Measurements from ENCODE around the gene CENPA. TPM values are rescaled to one million over a fixed set of nuclear protein-coding genes. Genes with fewer than 3 reads are reported as not detected.

Gene CENPA
- total RNA-seq, 1 experiment from 2014 or later = 45.8 TPM

DNA sequence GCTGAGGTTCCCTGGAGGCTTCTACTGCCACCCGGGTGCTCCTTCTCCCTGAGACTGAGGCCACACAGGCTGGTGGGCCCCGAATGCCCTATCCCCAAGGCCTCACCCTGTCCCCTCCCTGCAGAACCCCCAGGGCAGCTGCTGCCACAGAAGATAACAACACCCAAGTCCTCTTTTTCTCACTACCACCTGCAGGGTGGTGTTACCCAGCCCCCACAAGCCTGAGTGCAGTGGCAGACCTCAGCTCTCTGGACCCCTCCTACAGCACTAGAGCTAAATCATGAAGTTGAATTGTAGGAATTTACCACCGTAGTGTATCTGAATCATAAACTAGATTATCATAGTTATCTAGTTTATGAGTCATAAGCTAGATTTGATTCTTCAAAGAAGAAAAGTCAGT lies 7.3 kb upstream of the CENPA start (continued):
- no peak for TF ChIP-seq POLR2A (IDR thresholded peaks at IDR 0.05; ENCODE audit: borderline replicate concordance, extremely low read depth, insufficient read depth, insufficient read length)
- TF ChIP-seq YY1 (IDR thresholded peaks at IDR 0.05; ENCODE audit: extremely low read depth, insufficient replicate concordance, low read depth, low read length) = no peak
- TF ChIP-seq EGR1 (IDR thresholded peaks at IDR 0.05; ENCODE audit: low read depth) = no peak

DNA sequence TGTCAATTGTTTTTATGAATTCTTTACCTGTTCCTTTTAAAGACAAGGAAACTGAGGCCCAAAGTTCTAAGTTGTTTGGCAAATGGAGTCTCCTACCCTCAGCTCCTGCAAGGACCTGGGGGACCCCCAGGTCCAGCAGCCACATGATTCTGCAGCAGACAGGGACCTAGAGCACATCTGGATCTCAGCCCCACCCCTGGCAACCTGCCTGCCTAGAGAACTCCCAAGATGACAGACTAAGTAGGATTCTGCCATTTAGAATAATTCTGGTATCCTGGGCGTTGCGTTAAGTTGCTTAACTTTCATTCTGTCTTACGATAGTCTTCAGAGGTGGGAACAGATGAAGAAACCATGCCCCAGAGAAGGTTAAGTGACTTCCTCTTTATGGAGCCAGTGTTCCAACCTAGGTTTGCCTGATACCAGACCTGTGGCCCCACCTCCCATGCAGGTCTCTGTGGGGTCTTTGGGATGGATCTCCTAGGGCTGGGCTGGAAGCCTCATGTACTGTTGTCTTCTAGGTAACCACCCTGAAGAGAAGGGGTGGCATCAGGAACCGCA lies 5.6 kb upstream of the CENPA start:
- DNase-seq (ENCODE audit: low read depth, low spot score) = no peak
- ChIA-PET CTCF (no interaction called here), POLR2A (interaction anchor here (1.0 to 1.5 kb wide), 2 partner anchors 9 to 11 kb away, joined by 3 to 4 read pairs; no protein-coding TSS in a partner anchor), RAD21 (ENCODE audit: low non-redundant PET in 1 of 2, low total read pairs in 2 of 2, uncharacterized antibody in 2 of 2, unreplicated experiment in 2 of 2) (no interaction called here)
- H3K4me2 ChIP-seq (ENCODE audit: low read length) = no peak overlapping the region
- no peak for ATAC-seq
- no peak overlapping the region for H3K27ac ChIP-seq (ENCODE audit: low read depth, low read length)
- peaks cover 3% of the 10 kb centered on the region; the same call in 1 of the 2 replicates for H3K79me2 ChIP-seq (ENCODE audit: insufficient read depth, low read length)
- no peaks in the 10 kb centered on the region for H3K9me2 ChIP-seq (ENCODE audit: insufficient read depth)
- no peaks in the 10 kb centered on the region for H3K27me3 ChIP-seq (ENCODE audit: insufficient read depth, low read length)
- peaks cover 8 to 20% of the 10 kb centered on the region in 2 experiments; a peak in 2 of 4 replicates for H3K36me3 ChIP-seq (ENCODE audit: control insufficient read depth in 1 of 2, insufficient read depth in 2 of 2, low read length in 2 of 2)
- BruUV-seq (replicated peaks) = no TSS peak
- H3K9ac ChIP-seq (ENCODE audit: low read length) = no peak overlapping the region
- intact Hi-C loops (cut with micrococcal nuclease) = no loop called here
- no peaks in the 10 kb centered on the region for H3K9me3 ChIP-seq (ENCODE audit: control insufficient read depth in 1 of 2, insufficient read depth in 1 of 2, low read depth in 1 of 2, low read length in 2 of 2)
- no peak overlapping the region for H3K4me3 ChIP-seq (replicated peaks in 1 of 2; ENCODE audit: low read depth in 1 of 2, low read length in 2 of 2)
- no peak overlapping the region for H2AFZ ChIP-seq (ENCODE audit: low read depth, low read length, poor library complexity, severe bottlenecking)
- no peak for TF ChIP-seq SRF (IDR thresholded peaks at IDR 0.05; ENCODE audit: low read depth)
- TF ChIP-seq, protein P1, sequence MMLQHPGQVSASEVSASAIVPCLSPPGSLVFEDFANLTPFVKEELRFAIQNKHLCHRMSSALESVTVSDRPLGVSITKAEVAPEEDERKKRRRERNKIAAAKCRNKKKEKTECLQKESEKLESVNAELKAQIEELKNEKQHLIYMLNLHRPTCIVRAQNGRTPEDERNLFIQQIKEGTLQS (IDR thresholded peaks at IDR 0.05) = no peak
- TF ChIP-seq, protein P2, sequence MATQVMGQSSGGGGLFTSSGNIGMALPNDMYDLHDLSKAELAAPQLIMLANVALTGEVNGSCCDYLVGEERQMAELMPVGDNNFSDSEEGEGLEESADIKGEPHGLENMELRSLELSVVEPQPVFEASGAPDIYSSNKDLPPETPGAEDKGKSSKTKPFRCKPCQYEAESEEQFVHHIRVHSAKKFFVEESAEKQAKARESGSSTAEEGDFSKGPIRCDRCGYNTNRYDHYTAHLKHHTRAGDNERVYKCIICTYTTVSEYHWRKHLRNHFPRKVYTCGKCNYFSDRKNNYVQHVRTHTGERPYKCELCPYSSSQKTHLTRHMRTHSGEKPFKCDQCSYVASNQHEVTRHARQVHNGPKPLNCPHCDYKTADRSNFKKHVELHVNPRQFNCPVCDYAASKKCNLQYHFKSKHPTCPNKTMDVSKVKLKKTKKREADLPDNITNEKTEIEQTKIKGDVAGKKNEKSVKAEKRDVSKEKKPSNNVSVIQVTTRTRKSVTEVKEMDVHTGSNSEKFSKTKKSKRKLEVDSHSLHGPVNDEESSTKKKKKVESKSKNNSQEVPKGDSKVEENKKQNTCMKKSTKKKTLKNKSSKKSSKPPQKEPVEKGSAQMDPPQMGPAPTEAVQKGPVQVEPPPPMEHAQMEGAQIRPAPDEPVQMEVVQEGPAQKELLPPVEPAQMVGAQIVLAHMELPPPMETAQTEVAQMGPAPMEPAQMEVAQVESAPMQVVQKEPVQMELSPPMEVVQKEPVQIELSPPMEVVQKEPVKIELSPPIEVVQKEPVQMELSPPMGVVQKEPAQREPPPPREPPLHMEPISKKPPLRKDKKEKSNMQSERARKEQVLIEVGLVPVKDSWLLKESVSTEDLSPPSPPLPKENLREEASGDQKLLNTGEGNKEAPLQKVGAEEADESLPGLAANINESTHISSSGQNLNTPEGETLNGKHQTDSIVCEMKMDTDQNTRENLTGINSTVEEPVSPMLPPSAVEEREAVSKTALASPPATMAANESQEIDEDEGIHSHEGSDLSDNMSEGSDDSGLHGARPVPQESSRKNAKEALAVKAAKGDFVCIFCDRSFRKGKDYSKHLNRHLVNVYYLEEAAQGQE (IDR thresholded peaks at IDR 0.05; ENCODE audit: low read depth) = no peak
- TF ChIP-seq EZH2 (IDR thresholded peaks at IDR 0.05) = no peak
- TF ChIP-seq, protein P3, sequence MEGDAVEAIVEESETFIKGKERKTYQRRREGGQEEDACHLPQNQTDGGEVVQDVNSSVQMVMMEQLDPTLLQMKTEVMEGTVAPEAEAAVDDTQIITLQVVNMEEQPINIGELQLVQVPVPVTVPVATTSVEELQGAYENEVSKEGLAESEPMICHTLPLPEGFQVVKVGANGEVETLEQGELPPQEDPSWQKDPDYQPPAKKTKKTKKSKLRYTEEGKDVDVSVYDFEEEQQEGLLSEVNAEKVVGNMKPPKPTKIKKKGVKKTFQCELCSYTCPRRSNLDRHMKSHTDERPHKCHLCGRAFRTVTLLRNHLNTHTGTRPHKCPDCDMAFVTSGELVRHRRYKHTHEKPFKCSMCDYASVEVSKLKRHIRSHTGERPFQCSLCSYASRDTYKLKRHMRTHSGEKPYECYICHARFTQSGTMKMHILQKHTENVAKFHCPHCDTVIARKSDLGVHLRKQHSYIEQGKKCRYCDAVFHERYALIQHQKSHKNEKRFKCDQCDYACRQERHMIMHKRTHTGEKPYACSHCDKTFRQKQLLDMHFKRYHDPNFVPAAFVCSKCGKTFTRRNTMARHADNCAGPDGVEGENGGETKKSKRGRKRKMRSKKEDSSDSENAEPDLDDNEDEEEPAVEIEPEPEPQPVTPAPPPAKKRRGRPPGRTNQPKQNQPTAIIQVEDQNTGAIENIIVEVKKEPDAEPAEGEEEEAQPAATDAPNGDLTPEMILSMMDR (IDR thresholded peaks at IDR 0.05 in 2 of 3, conservative IDR thresholded peaks at IDR 0.05 in 1 of 3; ENCODE audit: borderline replicate concordance in 1 of 3, insufficient read depth in 1 of 3, low read depth in 2 of 3, low read length in 2 of 3) = no peak
- no peak for TF ChIP-seq POLR2AphosphoS5 (IDR thresholded peaks at IDR 0.05; ENCODE audit: low read depth, low read length)
- no peak for TF ChIP-seq SIN3A (IDR thresholded peaks at IDR 0.05; ENCODE audit: low read depth)
- TF ChIP-seq EZH2phosphoT487 (IDR thresholded peaks at IDR 0.05; ENCODE audit: borderline replicate concordance) = no peak
- TF ChIP-seq FOSL1 (IDR thresholded peaks at IDR 0.05; ENCODE audit: low read depth) = no peak
- peaks cover 0 to 4% of the 10 kb centered on the region in 2 experiments; a peak in 2 of 4 replicates for H3K4me1 ChIP-seq (ENCODE audit: control insufficient read depth in 1 of 2, insufficient read depth in 2 of 2, low read length in 2 of 2)
- no peaks in the 10 kb centered on the region for H4K20me1 ChIP-seq (ENCODE audit: insufficient read depth)

Measured in HCT116 (cell line).